K562 (cell line): ENCODE data around the gene STS. TPM values are rescaled to one million over a fixed set of nuclear protein-coding genes. Genes with fewer than 3 reads are reported as not detected.

Experiments used
- ATAC-seq: fragments of 200-7000 bp; cut with Tn5 transposase; 3 replicates; pipeline ENCODE4 v1.9.1; 2020; ENCODE audit warnings: moderate library complexity
- BruUV-seq: library from RNA; stranded (reverse); fragments of 400-500 nt; replicated peaks from 2 replicates; lab custom pipeline; 2021; lab: Mats Ljungman, UMichigan
- CTCF ChIA-PET: fragments of 300-600 bp; formaldehyde crosslinking; extraction: SDS; loops from one replicate; lab custom pipeline; 2021; ENCODE audit warnings: low intra/inter-chr PET ratio; lab: Yijun Ruan, JAX
- POLR2A ChIA-PET: fragments of 300-600, 350-650 bp; sonication (Branson Sonifier 250); formaldehyde crosslinking; extraction: SDS; loops from one replicate; lab custom pipeline; 2021; ENCODE audit warnings: antibody characterized with exemption, inconsistent platforms; lab: Yijun Ruan, JAX
- DNase-seq, 4 experiments: peaks; one replicate each; pipeline versions ENCODE4 v3.0.0 to v3.0.0-alpha.2; 2011 to 2018; ENCODE audit warnings: low spot score in 3 of 4, mixed read lengths in 3 of 4; ENCODE audit errors: extremely low read depth in 1 of 4
- FAIRE-seq: peaks from 2 replicates; lab custom pipeline; 2011; peaks lifted over from hg19 to GRCh38; lab: Jason Lieb, UNC
- H2AFZ ChIP-seq: 2 replicates; pipeline ENCODE4 v1.6.0; 2011; ENCODE audit warnings: low read depth, low read length, control low read depth, inconsistent platforms
- H3K27ac ChIP-seq: fragments of 200-600 bp; 3 replicates; pipeline ENCODE4 v1.8.0; 2011; ENCODE audit warnings: low read depth, mild to moderate bottlenecking, control low read depth, inconsistent platforms, low read length, moderate library complexity, mixed read lengths; ENCODE audit errors: extremely low read depth
- H3K27me3 ChIP-seq, 2 experiments: fragments of 300-600 bp in 1 of 2; 2 replicates in 1 of 2; 3 replicates in 1 of 2; pipeline versions ENCODE4 v1.6.0 to v1.8.0; 2011; ENCODE audit warnings: inconsistent platforms in 2 of 2, low read length in 2 of 2, mild to moderate bottlenecking in 1 of 2, mixed read lengths in 1 of 2, moderate library complexity in 1 of 2; ENCODE audit not compliant: control insufficient read depth in 2 of 2, insufficient read depth in 2 of 2
- H3K36me3 ChIP-seq: fragments of 300-600 bp; 3 replicates; pipeline ENCODE4 v1.8.0; 2011; ENCODE audit warnings: mild to moderate bottlenecking, low read length, inconsistent platforms; ENCODE audit not compliant: control insufficient read depth, insufficient read depth
- H3K4me1 ChIP-seq, 2 experiments: fragments of 200-600 bp in 1 of 2; replicated peaks in 1 of 2; 2 replicates in 1 of 2; 3 replicates in 1 of 2; pipeline versions ENCODE4 v1.5.1 to v1.8.0; 2011; ENCODE audit warnings: inconsistent platforms in 2 of 2, low read length in 2 of 2, mild to moderate bottlenecking in 1 of 2, mixed read lengths in 1 of 2, moderate library complexity in 1 of 2; ENCODE audit not compliant: control insufficient read depth in 2 of 2, insufficient read depth in 2 of 2
- H3K4me2 ChIP-seq: 2 replicates; pipeline ENCODE4 v1.6.1; 2011; ENCODE audit warnings: low read length, control low read depth, inconsistent platforms, mixed read lengths; ENCODE audit not compliant: insufficient read depth
- H3K4me3 ChIP-seq: fragments of 200-600 bp; sonication (generic), shearing (Covaris generic); 2 replicates; pipeline ENCODE4 v1.5.1; 2016; ENCODE audit warnings: control low read depth, inconsistent platforms
- H3K79me2 ChIP-seq: fragments of 200-600 bp; 3 replicates; pipeline ENCODE4 v1.8.0; 2011; ENCODE audit warnings: low read length, inconsistent platforms; ENCODE audit not compliant: control insufficient read depth, insufficient read depth
- H3K9ac ChIP-seq, 2 experiments: 2 replicates each; pipeline versions ENCODE4 v1.6.0 to v1.6.1; 2011; ENCODE audit warnings: low read depth in 2 of 2, low read length in 2 of 2, control low read depth in 1 of 2, inconsistent platforms in 1 of 2, mild to moderate bottlenecking in 1 of 2, mixed read lengths in 1 of 2; ENCODE audit not compliant: insufficient read depth in 1 of 2
- H3K9me1 ChIP-seq: one replicate; pipeline ENCODE4 v1.6.0; 2011; ENCODE audit warnings: inconsistent platforms, mild to moderate bottlenecking, low read length, moderate library complexity; ENCODE audit not compliant: control insufficient read depth, insufficient read depth
- H3K9me3 ChIP-seq: replicated peaks from 2 replicates; pipeline ENCODE4 v1.5.1; 2011; ENCODE audit warnings: low read depth, low read length, inconsistent platforms; ENCODE audit not compliant: control insufficient read depth, insufficient read depth
- H4K20me1 ChIP-seq: replicated peaks from 2 replicates; pipeline ENCODE4 v1.6.1; 2011; ENCODE audit warnings: low read length, inconsistent platforms, mixed read lengths; ENCODE audit not compliant: control insufficient read depth, insufficient read depth
- BMI1 ChIP-seq: fragments of 150-350 bp; IDR thresholded peaks from 2 replicates; pipeline ENCODE4 v1.6.1; 2014; ENCODE audit warnings: low read length
- CHD4 ChIP-seq: fragments of 200-600 bp; sonication (generic); IDR thresholded peaks from 3 replicates; pipeline ENCODE4 v1.6.1; 2012; ENCODE audit warnings: low read depth, mild to moderate bottlenecking, mixed read lengths, low read length, inconsistent platforms; ENCODE audit not compliant: insufficient read depth, insufficient replicate concordance, poor library complexity, severe bottlenecking
- EWSR1 ChIP-seq: fragments of 450-650 bp; IDR thresholded peaks from 2 replicates; pipeline ENCODE4 v1.6.1; 2018; ENCODE audit warnings: borderline replicate concordance, mild to moderate bottlenecking, low read depth, moderate library complexity; ENCODE audit not compliant: partially characterized antibody
- GABPA ChIP-seq: fragments of 200-800 bp; sonication (Bioruptor generic); conservative IDR thresholded peaks from 2 replicates; pipeline ENCODE4 v1.6.1; 2016; ENCODE audit warnings: low read depth, missing genetic modification characterization, missing compliant biosample characterization
- HDAC6 ChIP-seq: IDR thresholded peaks from 2 replicates; pipeline ENCODE4 v1.6.1; 2012; ENCODE audit warnings: low read depth, mild to moderate bottlenecking, control low read depth, inconsistent platforms, low read length, moderate library complexity
- KAT8 ChIP-seq: fragments of 450-650 bp; IDR thresholded peaks from 2 replicates; pipeline ENCODE4 v1.6.1; 2016; ENCODE audit warnings: low read depth, mild to moderate bottlenecking
- KLF13 ChIP-seq: fragments of 450-650 bp; IDR thresholded peaks from 2 replicates; pipeline ENCODE4 v1.6.1; 2016; ENCODE audit warnings: missing genetic modification characterization, low read depth, mild to moderate bottlenecking, missing compliant biosample characterization, moderate library complexity, borderline replicate concordance
- KLF6 ChIP-seq: fragments of 250-450 bp; sonication (Bioruptor Pico); IDR thresholded peaks from 2 replicates; pipeline ENCODE4 v1.4.0; 2020; ENCODE audit warnings: mild to moderate bottlenecking, moderate library complexity, borderline replicate concordance
- NFE2L1 ChIP-seq: fragments of 450-650 bp; IDR thresholded peaks from 2 replicates; pipeline ENCODE4 v1.6.1; 2016; ENCODE audit warnings: missing genetic modification characterization, low read depth, mild to moderate bottlenecking, missing compliant biosample characterization, moderate library complexity, borderline replicate concordance
- REST ChIP-seq, 2 experiments: fragments of 450-650 bp; formaldehyde crosslinking in 1 of 2; IDR thresholded peaks; 2 replicates each; pipeline versions ENCODE4 v1.4.0 to v1.6.1; 2014 to 2020; ENCODE audit warnings: mild to moderate bottlenecking in 2 of 2, borderline replicate concordance in 1 of 2, low read depth in 1 of 2
- TEAD4 ChIP-seq, 2 experiments: sonication (generic) in 1 of 2; formaldehyde crosslinking in 1 of 2; IDR thresholded peaks; 2 replicates each; pipeline versions ENCODE4 v1.6.1 to v1.8.0; 2012 to 2022; ENCODE audit warnings: borderline replicate concordance in 1 of 2, inconsistent platforms in 1 of 2, low read length in 1 of 2, mild to moderate bottlenecking in 1 of 2, missing genetic modification reagents in 1 of 2
- ZKSCAN8 ChIP-seq: fragments of 200-800 bp; sonication (Bioruptor generic); IDR thresholded peaks from 2 replicates; pipeline ENCODE4 v1.6.1; 2016; ENCODE audit warnings: missing genetic modification characterization, missing compliant biosample characterization
- ZNF699 ChIP-seq: fragments of 250-450 bp; sonication (Bioruptor Pico); IDR thresholded peaks from 2 replicates; pipeline ENCODE4 v1.8.0; 2021; ENCODE audit warnings: mild to moderate bottlenecking, moderate library complexity; ENCODE audit not compliant: insufficient replicate concordance
- ZNF764 ChIP-seq: fragments of 250-450 bp; sonication (Bioruptor Pico); IDR thresholded peaks from 2 replicates; pipeline ENCODE4 v1.4.0; 2020; ENCODE audit warnings: low read depth, mild to moderate bottlenecking, moderate library complexity
- WGBS: fragments of 100-300 bp; shearing (Covaris generic); methylation state at CpG from one replicate; pipeline ENCODE4 v1.1.6; 2016; ENCODE audit warnings: low coverage, mixed read lengths; ENCODE audit not compliant: insufficient coverage; ENCODE audit errors: missing lambda C conversion rate; 5-methylcytosine and 5-hydroxymethylcytosine counted together
- in situ Hi-C: fragments of 300-500 bp; cut with MboI; formaldehyde crosslinking; loops from 4 replicates; pipeline ENCODE4 v1.15.0; 2018; ENCODE audit warnings: inconsistent platforms, mixed read lengths
- intact Hi-C: fragments of 100-400 bp; cut with micrococcal nuclease; formaldehyde crosslinking; loops from 2 replicates; pipeline ENCODE4 v1.14.2; 2022
- polyA plus RNA-seq, 8 experiments: library from polyadenylated mRNA; depleted of rRNA in 4 of 8; stranded (reverse) in 5 of 8; unstranded in 3 of 8; fragments of >200 nt; fragmentation: Nextera tagmentation in 2 of 8; fragmentation: Illumina TruSeq in 1 of 8; extraction: Ambion mirVana in 2 of 8; extraction: Trizol in 1 of 8; gene quantifications; 2 replicates each; pipeline versions ENCODE4 v1.2.1 to v1.2.3, GENCODE V29; 2011 to 2014; ENCODE audit warnings: inconsistent platforms in 1 of 8, missing spikeins in 1 of 8
- total RNA-seq, 7 experiments: library from RNA; depleted of rRNA in 6 of 7; stranded (reverse); fragments of >200 nt in 6 of 7; fragmentation: Illumina TruSeq in 2 of 7; extraction: Trizol in 2 of 7; gene quantifications; 2 replicates each; pipeline versions ENCODE4 v1.2.1 to v1.2.3, GENCODE V29; 2011 to 2021; ENCODE audit warnings: low replicate concordance in 1 of 7

Gene STS
- total and polyA plus RNA-seq, 9 of the 15 experiments (the other 6 are each of a cell fraction or from before 2014, with no cell fraction given): 0.14 to 1.3 (median 0.63) TPM

- Histone ChIP-seq H3K27ac (no peak overlapping the region), H3K4me2 (no peak overlapping the region), H3K36me3 (no peaks in the 10 kb centered on the region), H3K4me1 (peaks cover 9 to 10% of the 10 kb centered on the region in 2 experiments; a peak in 4 of 5 replicates), H4K20me1 (0 out of 2 replicates have a peak, but pooled peaks cover 1% of the 10 kb centered on the region), H3K9ac (no peak overlapping the region), H3K27me3 (no peaks in the 10 kb centered on the region), H3K79me2 (peaks cover 35% of the 10 kb centered on the region), H3K9me1 (no peaks in the 10 kb centered on the region), H2AFZ (no peak overlapping the region), H3K9me3 (no peaks in the 10 kb centered on the region), H3K4me3 (no peak overlapping the region)
- POLR2A ChIA-PET: no interaction called here
- DNase-seq: no peak
- no peak for ATAC-seq
- intact Hi-C loops (loop anchor here (10.0 kb wide), 1 partner anchor 775 kb away; the partner anchor contains the start of gene PNPLA4), in situ Hi-C loops (no loop called here)
- WGBS: 34% methylated on average over 5 of the region's 5 CpGs
- no TSS peak for BruUV-seq
- FAIRE-seq: no peak
- CTCF ChIA-PET: no interaction called here
- TF ChIP-seq NFE2L1 (tag): no peak
- TF ChIP-seq KAT8: no peak
- TF ChIP-seq BMI1: no peak
- no peak for TF ChIP-seq TEAD4 (IDR thresholded peaks at IDR 0.05; ENCODE audit: low read length)
- TF ChIP-seq TEAD4 (CRISPR knock-in tag; IDR thresholded peaks at IDR 0.05; ENCODE audit: borderline replicate concordance): no peak
- TF ChIP-seq REST (IDR thresholded peaks at IDR 0.05; ENCODE audit: borderline replicate concordance): no peak
- TF ChIP-seq REST (CRISPR knock-in tag; IDR thresholded peaks at IDR 0.05; ENCODE audit: low read depth): no peak
- TF ChIP-seq KLF13: no peak
- TF ChIP-seq GABPA (tag): no peak
- no peak for TF ChIP-seq HDAC6
- no peak for TF ChIP-seq ZKSCAN8 (CRISPR knock-in tag)
- no peak for TF ChIP-seq EWSR1
- TF ChIP-seq ZNF699 (CRISPR knock-in tag): no peak
- no peak for TF ChIP-seq KLF6 (CRISPR knock-in tag)
- no peak for TF ChIP-seq ZNF764 (CRISPR knock-in tag)
- TF ChIP-seq CHD4: no peak
These were observed 1.9 kb downstream of the STS start for GRCh38 chrX:7149411-7149810.
